NCI-H69 (cell line): ENCODE measurements around the gene VWA8.
"Not testable (repeated sequence)": the region's sequence is repeated elsewhere in the genome, so short reads cannot be mapped to it uniquely, and the experiment has no call there.

Experiments used
- DNase-seq: peaks from one replicate; lab custom pipeline; 2025; lab: John Stamatoyannopoulos, UW

Gene VWA8

GRCh38 chr13:41851351-41851750, 109.6 kb downstream of the VWA8 start:
- DNase-seq: no peak

- peak; percentile 2 for DNase-seq
Measured at GRCh38 chr13:41848435-41849255, 112.3 kb downstream of the VWA8 start.

- DNase-seq: no peak
Measured at GRCh38 chr13:41847216-41847615, 113.7 kb downstream of the VWA8 start.

GRCh38 chr13:41842036-41842620, 118.8 kb downstream of the VWA8 start:
- no peak for DNase-seq

- no peak for DNase-seq
Measured at GRCh38 chr13:41837629-41838028, 123.3 kb downstream of the VWA8 start.

GRCh38 chr13:41835871-41836270, 125.0 kb downstream of the VWA8 start:
- DNase-seq: no peak

GRCh38 chr13:41834697-41835096, 126.2 kb downstream of the VWA8 start:
- not testable (repeated sequence) for DNase-seq

- DNase-seq: no peak
Measured at GRCh38 chr13:41833831-41834230, 127.1 kb downstream of the VWA8 start.

- DNase-seq: no peak
Measured at GRCh38 chr13:41833201-41833600, 127.7 kb downstream of the VWA8 start.

- DNase-seq: no peak
Measured at GRCh38 chr13:41827507-41828213, 133.2 kb downstream of the VWA8 start.

GRCh38 chr13:41825691-41826090, 135.2 kb downstream of the VWA8 start:
- DNase-seq: no peak

GRCh38 chr13:41823476-41823875, 137.4 kb downstream of the VWA8 start:
- DNase-seq: no peak

- DNase-seq: no peak
Measured at GRCh38 chr13:41822560-41822959, 138.3 kb downstream of the VWA8 start.

GRCh38 chr13:41821238-41821594, 139.7 kb downstream of the VWA8 start:
- no peak for DNase-seq

GRCh38 chr13:41820581-41821237, 140.2 kb downstream of the VWA8 start:
- DNase-seq: no peak

GRCh38 chr13:41816057-41816456, 144.9 kb downstream of the VWA8 start:
- DNase-seq: no peak

- DNase-seq: no peak
Measured at GRCh38 chr13:41813426-41813825, 147.5 kb downstream of the VWA8 start.

- DNase-seq: no peak
Measured at GRCh38 chr13:41812851-41813250, 148.1 kb downstream of the VWA8 start.

GRCh38 chr13:41812237-41812636, 148.7 kb downstream of the VWA8 start:
- no peak for DNase-seq

GRCh38 chr13:41811588-41812021, 149.3 kb downstream of the VWA8 start:
- DNase-seq: no peak

GRCh38 chr13:41809962-41810361, 150.9 kb downstream of the VWA8 start:
- DNase-seq: no peak

GRCh38 chr13:41803445-41803735, 157.5 kb downstream of the VWA8 start:
- not testable (repeated sequence) for DNase-seq
